AG10803 (cell line): ENCODE data around the gene TREH.

Experiments
- DNase-seq: peaks from one replicate; pipeline ENCODE4 v3.0.0; 2010; ENCODE audit warnings: low read depth
- H3K4me3 ChIP-seq: 2 replicates; pipeline ENCODE4 v1.5.1; 2011; ENCODE audit warnings: mild to moderate bottlenecking, low read length, control low read depth
- TF ChIP-seq, protein P1 (sequence below): conservative IDR thresholded peaks from 2 replicates; pipeline ENCODE4 v1.5.1; 2011; ENCODE audit warnings: mild to moderate bottlenecking, low read length, control low read depth, inconsistent platforms

TREH gene

DNA sequence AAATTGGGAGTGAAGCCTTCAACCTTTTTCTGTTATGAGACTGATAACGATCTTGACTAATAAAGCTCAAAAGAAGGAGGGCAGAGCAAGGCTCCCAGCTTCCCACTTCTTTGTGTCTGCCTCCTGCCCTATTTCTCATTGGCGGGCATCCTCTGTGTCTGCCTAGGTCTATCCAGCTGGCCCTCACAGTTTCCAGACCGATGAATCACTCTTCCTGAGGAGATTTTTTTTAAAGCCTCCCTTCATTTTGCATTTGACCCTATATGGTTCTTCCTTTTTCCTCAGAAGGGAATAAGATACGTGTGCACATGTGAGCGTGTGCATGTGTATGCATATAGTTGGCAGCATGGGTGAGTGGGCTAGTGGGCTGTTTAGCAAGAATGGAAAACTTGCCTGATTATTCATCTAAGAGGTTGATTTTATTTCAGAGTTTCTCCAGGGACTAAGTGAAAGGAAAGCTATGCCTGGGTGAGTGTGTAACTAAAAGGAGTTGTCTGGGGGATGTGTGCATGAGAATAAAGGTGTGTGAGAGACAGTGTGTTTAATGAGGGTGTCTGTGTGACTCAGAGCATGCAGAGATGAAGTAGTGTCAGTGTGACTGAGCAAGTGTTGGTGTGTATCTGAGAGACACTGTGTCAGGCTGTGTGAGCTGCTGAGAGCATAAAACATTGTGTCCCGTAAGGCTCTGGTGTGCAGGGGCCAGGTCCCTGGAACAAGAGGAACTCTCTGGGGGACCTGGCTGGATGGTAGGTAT is 59.8 kb downstream of the TREH start:
- TF ChIP-seq, protein P1, sequence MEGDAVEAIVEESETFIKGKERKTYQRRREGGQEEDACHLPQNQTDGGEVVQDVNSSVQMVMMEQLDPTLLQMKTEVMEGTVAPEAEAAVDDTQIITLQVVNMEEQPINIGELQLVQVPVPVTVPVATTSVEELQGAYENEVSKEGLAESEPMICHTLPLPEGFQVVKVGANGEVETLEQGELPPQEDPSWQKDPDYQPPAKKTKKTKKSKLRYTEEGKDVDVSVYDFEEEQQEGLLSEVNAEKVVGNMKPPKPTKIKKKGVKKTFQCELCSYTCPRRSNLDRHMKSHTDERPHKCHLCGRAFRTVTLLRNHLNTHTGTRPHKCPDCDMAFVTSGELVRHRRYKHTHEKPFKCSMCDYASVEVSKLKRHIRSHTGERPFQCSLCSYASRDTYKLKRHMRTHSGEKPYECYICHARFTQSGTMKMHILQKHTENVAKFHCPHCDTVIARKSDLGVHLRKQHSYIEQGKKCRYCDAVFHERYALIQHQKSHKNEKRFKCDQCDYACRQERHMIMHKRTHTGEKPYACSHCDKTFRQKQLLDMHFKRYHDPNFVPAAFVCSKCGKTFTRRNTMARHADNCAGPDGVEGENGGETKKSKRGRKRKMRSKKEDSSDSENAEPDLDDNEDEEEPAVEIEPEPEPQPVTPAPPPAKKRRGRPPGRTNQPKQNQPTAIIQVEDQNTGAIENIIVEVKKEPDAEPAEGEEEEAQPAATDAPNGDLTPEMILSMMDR: no peak
- H3K4me3 ChIP-seq: peak overlapping the region; percentile 36; the same call in 1 of the 2 replicates
- peak; percentile 94 for DNase-seq

DNA sequence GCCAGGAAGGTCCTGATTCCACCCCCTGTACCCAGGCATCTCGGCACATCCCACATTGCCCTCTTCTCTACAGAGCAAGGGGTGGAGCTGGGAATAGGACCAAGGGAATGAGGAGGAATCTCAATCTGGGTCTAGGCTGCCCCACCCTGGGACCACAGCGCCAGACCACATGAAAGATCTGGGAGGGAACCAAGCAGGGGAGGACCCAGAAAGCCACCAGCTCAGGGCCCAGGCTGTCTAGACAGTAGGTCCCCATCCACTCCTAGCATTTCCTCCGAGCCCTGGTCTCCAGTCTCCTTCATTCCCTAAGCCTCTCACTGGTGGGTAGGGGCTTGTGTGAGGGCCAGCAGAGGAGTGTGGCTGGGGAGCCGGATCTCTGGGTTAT is 60.5 kb downstream of the TREH start:
- peak; percentile 92 for DNase-seq
- TF ChIP-seq, protein P1: no peak
- peak overlapping the region; percentile 36 for H3K4me3 ChIP-seq

DNA sequence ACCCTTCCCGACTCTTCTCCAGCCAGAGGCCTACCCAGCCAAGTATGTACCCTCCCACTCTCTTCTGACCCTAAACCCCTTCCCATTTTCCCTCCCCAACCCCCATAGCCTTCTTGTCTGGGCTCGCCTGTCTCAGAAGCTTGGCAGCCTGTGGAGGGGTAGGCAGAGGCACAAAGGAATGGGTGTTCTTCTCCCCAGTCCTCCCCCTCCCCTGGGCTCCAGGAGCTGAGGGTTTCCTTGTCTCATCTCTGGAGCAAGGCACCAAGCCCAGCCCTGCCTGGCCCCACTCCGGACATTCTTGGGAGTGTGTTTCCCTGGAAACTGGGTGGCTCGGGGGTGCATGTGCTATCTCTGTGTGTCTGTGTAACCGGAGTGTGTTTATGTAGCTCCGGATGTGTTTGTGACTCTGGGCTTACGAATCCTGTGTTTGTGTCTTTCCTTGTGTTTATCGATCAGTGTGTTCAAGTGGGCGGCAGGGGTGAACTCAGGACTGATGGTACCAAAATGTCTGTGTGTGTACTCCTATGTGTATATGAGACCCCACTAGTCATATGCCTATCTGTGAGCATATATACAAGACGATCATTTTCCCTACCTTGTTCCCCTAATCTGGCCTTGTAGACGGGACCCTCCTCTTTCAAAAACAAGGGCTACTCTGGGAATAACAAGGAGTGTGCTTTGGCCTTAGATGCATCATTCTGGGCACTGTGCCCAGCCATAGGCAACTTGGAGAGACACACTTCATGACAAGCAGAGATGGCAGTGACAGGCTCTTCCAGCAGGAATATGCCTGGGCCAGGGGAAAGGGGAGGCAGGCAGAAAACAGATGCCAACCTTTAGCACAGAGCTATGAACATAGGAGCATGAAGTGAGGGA is 61.1 kb downstream of the TREH start:
- H3K4me3 ChIP-seq: peak overlapping the region; percentile 29
- peak; percentile 92 for DNase-seq
- TF ChIP-seq, protein P1: no peak

DNA sequence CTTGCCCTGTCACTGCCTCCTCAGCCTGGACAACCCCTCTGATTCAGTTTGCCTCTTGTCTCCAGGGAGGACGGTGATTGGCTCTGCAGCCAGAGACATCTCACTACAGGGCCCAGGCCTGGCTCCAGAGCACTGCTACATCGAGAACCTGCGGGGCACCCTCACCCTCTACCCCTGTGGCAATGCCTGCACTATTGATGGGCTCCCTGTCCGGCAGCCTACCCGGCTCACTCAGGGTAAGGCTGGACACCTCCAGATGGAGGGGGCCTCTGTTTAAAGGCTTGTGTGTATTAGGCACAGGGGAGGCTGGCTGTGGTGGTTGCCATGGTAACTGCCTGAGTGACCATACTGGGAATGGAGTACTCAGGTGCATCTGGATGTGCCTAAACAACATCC is 63.5 kb downstream of the TREH start:
- DNase-seq: no peak
- H3K4me3 ChIP-seq: no peak overlapping the region
- TF ChIP-seq, protein P1: no peak

DNA sequence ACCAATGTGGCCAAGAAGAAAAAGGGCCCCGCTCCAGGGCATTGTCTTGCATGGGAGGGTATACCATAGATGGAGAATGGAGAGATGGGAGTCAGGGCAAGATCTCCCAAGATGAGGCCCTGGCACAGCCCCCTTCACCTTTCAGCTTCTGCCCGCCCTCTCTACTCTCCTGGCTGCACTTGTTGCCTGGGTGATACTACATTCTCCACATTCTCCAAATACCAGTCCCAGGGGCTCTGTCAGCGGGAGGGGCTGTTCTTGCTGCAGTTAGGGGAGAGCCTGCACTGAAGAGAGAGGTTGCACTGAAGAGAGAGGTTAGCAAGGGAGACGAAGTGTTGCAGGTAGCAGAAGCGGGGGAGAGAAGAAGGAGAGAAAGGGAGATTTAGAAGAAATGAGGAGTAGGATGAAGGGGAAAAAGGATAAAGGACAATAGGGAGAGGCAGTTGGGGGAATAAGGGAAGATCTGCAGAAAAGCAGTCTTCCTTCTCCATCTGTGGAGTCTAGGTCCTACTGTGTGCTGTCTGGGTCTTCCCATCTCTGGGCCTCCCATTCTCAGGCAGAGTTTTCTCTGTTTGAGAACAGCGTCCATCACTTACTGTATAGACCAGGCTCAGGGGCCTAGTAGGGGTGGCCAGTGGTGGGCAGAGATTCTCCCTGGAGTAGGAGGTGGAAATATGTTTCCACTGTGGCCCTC is 64.0 kb downstream of the TREH start:
- DNase-seq: no peak
- TF ChIP-seq, protein P1: no peak
- no peak overlapping the region for H3K4me3 ChIP-seq

DNA sequence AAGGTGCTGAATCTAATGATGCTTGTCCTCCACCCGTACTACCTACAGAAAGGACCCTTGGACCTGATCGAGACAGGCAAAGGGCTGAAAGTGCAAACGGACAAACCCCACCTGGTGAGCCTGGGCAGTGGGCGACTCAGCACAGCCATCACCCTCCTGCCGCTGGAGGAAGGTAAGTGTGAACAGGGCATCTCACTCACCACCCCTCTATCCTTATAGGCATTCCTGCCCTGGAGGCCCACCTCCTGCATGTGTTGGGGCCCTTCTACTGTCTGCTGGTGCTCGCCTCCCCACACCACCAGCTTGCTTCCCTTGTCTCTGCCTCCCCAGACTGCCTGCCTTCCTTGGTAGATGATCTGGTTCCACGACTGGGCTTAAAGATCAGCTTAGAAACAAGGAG is 64.9 kb downstream of the TREH start:
- TF ChIP-seq, protein P1: no peak
- H3K4me3 ChIP-seq: no peak overlapping the region
- DNase-seq: no peak
